ENCODE measurements around the gene CNTN5.
"Not testable (repeated sequence)": the region's sequence is repeated elsewhere in the genome, so short reads cannot be mapped to it uniquely, and the experiment has no call there.

The CNTN5 gene

DNA sequence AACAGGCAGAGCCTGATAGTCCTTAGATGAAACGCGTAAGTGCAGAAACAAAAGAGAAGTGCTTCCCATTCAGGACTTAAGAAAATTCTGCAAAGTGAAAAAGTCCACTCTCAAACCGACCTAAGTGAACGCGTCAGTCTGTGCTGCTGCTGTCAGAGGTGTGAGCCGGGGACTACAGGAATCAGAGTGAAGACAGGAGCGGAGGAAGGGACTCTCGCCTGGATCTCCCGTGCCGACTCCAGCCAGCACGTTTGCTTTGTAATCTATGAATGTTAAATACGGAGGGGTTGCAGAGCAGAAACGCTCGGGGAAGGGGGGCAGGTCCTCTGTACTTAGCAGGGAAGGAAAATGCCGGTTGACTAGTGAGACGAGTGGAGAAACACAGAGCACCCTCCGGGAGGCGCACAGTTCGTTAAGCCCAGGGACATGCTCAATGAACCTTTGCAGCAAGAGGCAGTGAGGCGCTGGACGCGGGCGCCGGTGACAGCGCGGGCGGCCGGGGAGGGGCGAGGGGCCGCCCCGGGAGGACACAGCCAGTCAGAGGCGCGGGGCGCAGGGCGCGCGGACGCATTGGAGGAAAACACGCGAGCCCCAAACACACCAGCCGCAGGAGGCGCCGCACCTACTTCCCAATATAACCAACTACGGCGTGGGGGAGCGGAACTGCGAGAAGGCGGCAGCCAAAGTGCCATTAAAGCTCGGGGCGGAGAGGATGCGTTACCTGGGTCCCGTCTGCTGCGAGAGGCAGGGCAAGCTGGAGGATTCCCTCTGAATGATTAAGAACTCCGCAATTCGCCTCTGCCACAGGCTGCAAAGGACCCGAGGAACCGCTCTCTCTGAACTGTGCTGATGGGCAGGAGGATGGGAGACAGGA is at the start of gene CNTN5:
Gene CNTN5 (plus strand): TSS at position 598 of the 874 bp plus-strand sequence.
- DNase-seq (ENCODE audit: low spot score): peak; percentile 10

DNA sequence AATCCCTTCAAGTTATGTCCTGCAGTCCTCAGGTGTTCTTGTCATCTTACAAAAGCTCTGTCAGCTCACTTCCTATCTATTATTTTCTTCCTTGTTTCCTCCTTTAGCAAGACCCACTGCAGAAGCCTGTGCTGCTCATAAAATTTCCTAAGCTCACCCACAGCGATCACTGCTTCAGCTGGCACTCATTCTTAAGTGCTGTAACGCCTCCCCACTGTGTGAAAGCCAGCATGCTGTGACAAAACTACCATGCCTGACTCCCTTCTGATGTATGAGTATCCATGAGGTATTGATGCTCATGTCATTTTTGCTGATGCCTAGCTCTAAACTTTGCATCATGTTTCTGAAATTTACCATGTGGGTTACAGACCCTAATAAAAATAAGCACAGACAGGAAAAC is 41.5 kb upstream of the CNTN5 start:
- no peak for DNase-seq (ENCODE audit: low spot score)

DNA sequence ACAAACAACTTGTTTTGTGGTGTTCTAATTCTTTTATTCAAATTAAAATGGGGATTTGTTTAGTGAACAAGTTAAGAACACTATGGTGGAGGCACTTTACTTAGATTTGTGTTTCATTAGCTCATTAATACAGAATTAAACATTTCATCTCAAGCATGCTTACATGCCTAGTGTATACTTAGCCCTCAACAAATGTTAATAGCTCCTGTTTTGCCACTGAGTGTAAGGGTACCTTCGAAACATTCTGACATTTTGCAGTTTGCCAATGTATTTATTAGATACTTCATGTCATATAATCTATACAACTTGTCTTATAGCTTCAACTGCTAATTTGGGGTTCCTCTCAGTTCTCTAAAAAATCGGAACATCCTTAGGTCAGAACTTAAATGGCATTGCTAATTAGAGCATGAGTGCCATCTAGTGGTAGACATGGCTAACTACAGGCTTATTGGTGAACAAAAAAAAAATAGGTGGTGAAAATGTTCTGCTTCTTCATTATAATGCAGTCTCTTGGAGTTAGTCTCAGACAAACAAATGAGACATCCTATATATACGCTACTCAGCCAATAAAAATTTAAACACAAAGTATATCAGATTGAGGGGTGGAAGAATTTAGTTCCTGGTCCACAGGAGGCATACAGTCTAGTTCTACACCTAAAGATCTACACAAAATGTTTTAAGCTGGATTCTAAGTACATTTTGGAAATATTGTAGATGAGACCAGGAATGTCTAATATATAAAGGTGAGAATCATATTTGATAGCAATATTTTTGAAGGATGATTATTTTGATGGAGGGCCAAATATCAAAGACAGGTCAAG is 4.9 kb upstream of the CNTN5 start:
- DNase-seq (ENCODE audit: low spot score): peak; percentile 37

- DNase-seq (ENCODE audit: low spot score): no peak
These were observed 1.1 kb upstream of the CNTN5 start for GRCh38 chr11:99019696-99020095.

DNA sequence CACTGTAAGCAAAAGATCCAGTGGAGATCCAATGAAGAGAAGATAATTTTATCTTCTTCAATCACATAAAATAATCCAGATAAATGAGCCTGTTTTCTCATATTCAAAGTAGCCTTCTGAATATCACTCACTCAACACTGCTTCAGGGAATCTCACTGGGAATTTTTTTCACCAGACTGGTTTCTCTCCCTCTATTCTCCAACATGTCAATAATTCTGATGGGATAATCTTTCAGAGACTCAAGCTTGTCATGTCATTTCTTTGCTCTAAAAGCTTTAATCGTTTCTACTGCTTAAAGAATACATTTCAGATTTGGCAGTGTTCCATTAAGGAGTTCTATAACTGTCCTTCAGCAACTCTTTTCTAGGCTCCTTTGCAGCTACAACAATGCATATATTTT is 16.3 kb downstream of the CNTN5 start:
- no peak for DNase-seq (ENCODE audit: low spot score)

DNA sequence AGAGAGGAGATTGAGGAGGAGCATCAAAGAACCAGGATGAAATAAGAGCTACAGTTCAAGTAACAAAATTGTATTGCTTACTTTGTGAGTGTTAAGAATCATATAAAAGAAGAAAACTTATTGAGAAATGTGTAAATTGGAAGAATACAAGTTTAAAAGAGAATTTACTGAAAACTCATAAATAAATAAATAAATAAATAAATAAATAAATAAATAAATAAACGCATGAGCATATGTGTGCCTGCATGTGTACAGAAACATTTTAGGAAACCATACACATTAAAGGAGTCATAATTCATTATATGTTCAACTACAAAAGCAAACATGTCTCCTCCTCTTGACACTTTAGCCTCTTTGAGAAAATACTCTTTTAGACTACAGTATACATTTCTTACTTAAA is 42.6 kb downstream of the CNTN5 start:
- no peak for DNase-seq (ENCODE audit: low spot score)

DNA sequence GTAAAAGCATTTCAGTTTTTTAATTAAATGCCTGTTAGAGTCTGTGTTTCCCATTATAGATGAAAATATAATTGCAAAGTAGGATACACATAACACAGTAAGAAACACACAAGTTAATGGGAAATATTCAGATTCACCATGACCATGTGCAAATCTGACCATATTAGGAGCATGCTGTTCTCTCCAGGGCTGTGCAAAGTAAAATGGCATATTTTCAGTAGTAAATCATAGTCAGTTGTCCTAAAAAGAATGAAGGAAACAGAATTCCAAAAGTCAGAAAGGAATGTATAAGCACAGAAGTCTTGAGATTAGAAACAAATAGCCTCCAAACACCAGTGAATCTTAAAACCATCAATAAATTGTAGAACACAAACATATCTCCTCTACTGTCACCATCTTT is 44.4 kb downstream of the CNTN5 start:
- no peak for DNase-seq (ENCODE audit: low spot score)

- DNase-seq (ENCODE audit: low spot score): no peak
These were observed 46.0 kb downstream of the CNTN5 start for GRCh38 chr11:99066618-99067317.

GRCh38 chr11:99068832-99069231 is 48.1 kb downstream of the CNTN5 start:
- DNase-seq (ENCODE audit: low spot score): no peak

GRCh38 chr11:99069856-99070444 is 49.2 kb downstream of the CNTN5 start:
- peak; percentile 2 for DNase-seq (ENCODE audit: low spot score)

DNA sequence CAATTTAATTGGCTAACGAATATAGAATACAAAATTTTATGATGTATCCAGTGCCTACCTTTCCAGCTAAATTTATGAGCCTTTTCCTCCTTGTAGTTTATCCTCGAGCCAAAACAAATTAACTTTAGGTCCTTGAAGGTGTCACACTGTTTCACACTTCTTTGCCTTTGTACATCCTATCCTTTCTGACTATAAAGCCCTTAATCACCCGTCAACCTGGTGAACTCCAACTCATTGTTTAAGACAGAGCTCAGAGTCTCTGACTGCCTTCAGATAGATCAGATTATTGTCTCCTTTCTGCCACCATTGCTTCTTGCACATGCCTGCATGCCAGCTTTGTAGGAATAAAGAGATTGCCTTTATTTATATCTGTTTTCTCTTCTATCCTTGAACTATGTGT is 58.8 kb downstream of the CNTN5 start:
- DNase-seq (ENCODE audit: low spot score): no peak

- no peak for DNase-seq (ENCODE audit: low spot score)
These were observed 59.4 kb downstream of the CNTN5 start for GRCh38 chr11:99080154-99080553.

- no peak for DNase-seq (ENCODE audit: low spot score)
These were observed 77.5 kb downstream of the CNTN5 start for GRCh38 chr11:99098258-99098657.

- no peak for DNase-seq (ENCODE audit: low spot score)
These were observed 78.0 kb downstream of the CNTN5 start for GRCh38 chr11:99098751-99099150.

DNA sequence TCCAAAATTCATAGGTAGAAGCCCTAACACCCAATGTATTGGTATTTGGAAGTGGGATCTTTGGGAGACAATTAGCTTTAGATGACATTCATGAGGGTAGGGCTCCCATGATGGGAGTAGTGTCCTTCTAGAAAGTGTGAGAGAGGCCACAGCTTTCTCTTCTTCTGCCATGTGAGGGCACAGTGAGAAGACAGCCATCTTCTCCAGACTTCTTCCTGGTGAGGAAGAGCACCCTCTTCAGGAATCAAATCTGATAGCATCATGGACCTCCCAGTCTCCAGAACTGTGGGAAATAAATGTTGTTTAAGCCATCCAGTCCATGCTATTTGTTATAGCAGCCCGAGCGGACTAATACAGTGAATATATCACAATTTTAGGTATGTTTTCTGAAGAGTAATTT is 96.9 kb downstream of the CNTN5 start:
- DNase-seq (ENCODE audit: low spot score): no peak

DNA sequence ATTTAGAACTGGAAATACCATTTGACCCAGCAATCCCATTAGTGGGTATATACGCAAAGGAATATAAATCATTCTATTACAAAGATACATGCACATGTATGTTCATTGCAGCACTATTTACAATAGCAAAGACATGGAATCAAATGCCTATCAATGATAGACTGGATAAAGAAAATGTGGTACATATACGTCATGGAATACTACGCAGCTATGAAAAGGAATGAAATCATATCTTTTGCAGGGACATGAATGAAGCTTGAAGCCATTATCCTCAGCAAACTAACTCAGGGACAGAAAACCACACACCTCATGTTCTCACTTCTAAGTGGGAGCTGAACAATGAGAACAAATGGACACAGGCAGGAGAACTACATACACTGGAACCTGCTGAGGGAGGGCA is 113.1 kb downstream of the CNTN5 start:
- not testable (repeated sequence) for DNase-seq (ENCODE audit: low spot score)

- DNase-seq (ENCODE audit: low spot score): no peak
These were observed 114.8 kb downstream of the CNTN5 start for GRCh38 chr11:99135508-99135907.

DNA sequence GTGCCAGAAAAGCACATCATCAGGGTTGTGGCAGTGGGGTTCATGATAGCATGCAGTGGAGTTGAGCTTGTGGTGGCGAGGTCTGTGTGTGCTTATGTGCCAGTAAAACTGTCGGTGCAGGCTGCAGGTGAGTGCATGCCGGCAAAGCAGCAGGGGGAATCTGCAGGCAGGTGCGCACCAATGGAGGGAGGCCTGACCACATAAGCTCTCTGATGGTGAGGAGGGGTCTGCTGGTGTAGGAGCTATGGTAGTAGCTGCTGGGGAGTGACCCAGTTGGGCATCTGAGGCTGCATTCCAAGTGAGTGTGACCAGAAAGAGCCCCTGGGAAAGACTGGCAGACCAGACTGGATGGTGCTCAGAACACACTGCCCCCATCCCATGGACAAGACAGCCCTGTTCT is 121.5 kb downstream of the CNTN5 start:
- no peak for DNase-seq (ENCODE audit: low spot score)

DNA sequence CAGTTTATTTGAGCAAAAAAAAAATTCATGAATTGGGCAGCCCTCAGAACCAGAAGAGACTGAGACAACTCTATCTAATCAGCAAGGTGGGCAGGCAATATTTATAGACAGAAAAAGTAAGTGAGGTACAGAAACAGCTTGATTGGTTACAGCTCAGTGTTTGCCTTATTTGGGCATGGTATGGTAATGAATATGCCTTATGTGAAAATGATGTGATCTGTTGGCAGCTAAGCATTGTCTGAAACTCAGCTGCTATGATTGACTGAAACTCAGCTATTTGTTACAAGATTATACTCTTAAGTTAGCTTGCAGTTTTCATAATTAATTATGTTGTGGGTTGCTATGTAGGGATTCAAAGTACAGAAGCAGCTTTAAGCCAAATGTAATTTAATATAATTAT is 127.6 kb downstream of the CNTN5 start:
- DNase-seq (ENCODE audit: low spot score): no peak

DNA sequence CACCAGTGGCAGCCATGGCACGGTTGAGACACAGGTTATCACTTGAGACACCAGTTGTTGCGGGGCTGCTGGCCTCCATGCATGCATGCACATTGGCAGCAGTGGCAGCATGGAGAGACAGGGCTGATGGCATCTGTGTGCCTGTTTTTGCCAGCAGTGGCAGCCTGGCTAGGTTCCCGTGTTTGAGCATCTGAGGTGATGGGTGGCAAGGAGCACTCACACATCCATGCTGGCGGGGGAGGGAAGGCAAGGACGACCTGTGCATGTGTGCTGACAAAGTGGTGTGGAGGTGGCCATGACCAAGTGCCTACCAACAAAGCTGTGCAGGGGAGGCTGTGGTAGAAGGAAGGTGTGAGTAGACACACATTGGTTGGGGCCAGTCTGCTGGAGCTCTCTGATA is 133.5 kb downstream of the CNTN5 start:
- no peak for DNase-seq (ENCODE audit: low spot score)

- DNase-seq (ENCODE audit: low spot score): no peak
These were observed 139.7 kb downstream of the CNTN5 start for GRCh38 chr11:99160447-99160846.

- DNase-seq (ENCODE audit: low spot score): no peak
These were observed 142.1 kb downstream of the CNTN5 start for GRCh38 chr11:99162819-99163218.

Measured in globus pallidus (tissue), 1 donor.